Left ventricle myocardium inferior (tissue), 1 donor: Measurements from ENCODE around the gene SLC41A3. TPM values are rescaled to one million over a fixed set of nuclear protein-coding genes. Genes with fewer than 3 reads are reported as not detected.

Source experiments
- DNase-seq: peaks from one replicate; pipeline ENCODE4 v3.0.0-alpha.2; 2020
- H3K27ac ChIP-seq: fragments of 200-600 bp; replicated peaks from 2 replicates; pipeline ENCODE4 v1.8.0; 2021
- H3K27me3 ChIP-seq: fragments of 200-600 bp; 2 replicates; pipeline ENCODE4 v1.8.0; 2021; ENCODE audit warnings: low read depth
- H3K36me3 ChIP-seq: fragments of 200-600 bp; 2 replicates; pipeline ENCODE4 v1.8.0; 2021
- H3K4me1 ChIP-seq: fragments of 200-600 bp; 2 replicates; pipeline ENCODE4 v1.8.0; 2021
- H3K4me3 ChIP-seq: fragments of 200-600 bp; 2 replicates; pipeline ENCODE4 v1.8.0; 2021; ENCODE audit warnings: mild to moderate bottlenecking, moderate library complexity
- H3K9me3 ChIP-seq: fragments of 200-600 bp; replicated peaks from 2 replicates; pipeline ENCODE4 v1.8.0; 2021
- CTCF ChIP-seq: fragments of 200-600 bp; IDR thresholded peaks from 2 replicates; pipeline ENCODE4 v1.8.0; 2021; ENCODE audit warnings: antibody characterized with exemption, mild to moderate bottlenecking, borderline replicate concordance
- intact Hi-C: fragments of 100-400 bp; cut with micrococcal nuclease; formaldehyde crosslinking; loops from one replicate; pipeline ENCODE4 v1.11.0; 2022
- total RNA-seq: library from RNA; stranded (reverse); fragmentation: NEBNext Ultra II Directional; extraction: Animal tissue kit (Norgen Biotek cat#: 25700); gene quantifications from one replicate; pipeline ENCODE4 v1.2.1, GENCODE V29; 2021
- donor health status: DM: no; HTN: yes; CAD: no; lungs with severe emphysema.

The SLC41A3 gene
- total RNA-seq, 1 donor from 2014 or later: 30.2 TPM

- Histone ChIP-seq H3K4me1 (peaks cover 14% of the 10 kb centered on the region), H3K27ac (no peak overlapping the region), H3K36me3 (peaks cover 36% of the 10 kb centered on the region), H3K4me3 (no peak overlapping the region), H3K27me3 (no peaks in the 10 kb centered on the region), H3K9me3 (no peaks in the 10 kb centered on the region)
- intact Hi-C loops: no loop called here
- no peak for DNase-seq
- no peak for TF ChIP-seq CTCF
Observed at GRCh38 chr3:126035362-126036050, 48.4 kb downstream of the SLC41A3 start.

GRCh38 chr3:126034481-126035361 lies 49.2 kb downstream of the SLC41A3 start:
- H3K9me3 ChIP-seq: no peaks in the 10 kb centered on the region
- H3K27me3 ChIP-seq: no peaks in the 10 kb centered on the region
- no peak overlapping the region for H3K27ac ChIP-seq
- no peak for TF ChIP-seq CTCF
- no peak for DNase-seq
- peaks cover 36% of the 10 kb centered on the region for H3K36me3 ChIP-seq
- peaks cover 6% of the 10 kb centered on the region for H3K4me1 ChIP-seq
- no peak overlapping the region for H3K4me3 ChIP-seq
- intact Hi-C loops: no loop called here

GRCh38 chr3:126033765-126034164 lies 50.2 kb downstream of the SLC41A3 start:
- no peaks in the 10 kb centered on the region for H3K27me3 ChIP-seq
- H3K4me3 ChIP-seq: no peak overlapping the region
- DNase-seq: no peak
- H3K36me3 ChIP-seq: peaks cover 41% of the 10 kb centered on the region
- TF ChIP-seq CTCF: no peak
- no peak overlapping the region for H3K27ac ChIP-seq
- peaks cover under 1% of the 10 kb centered on the region for H3K9me3 ChIP-seq
- intact Hi-C loops: no loop called here
- H3K4me1 ChIP-seq: peaks cover under 1% of the 10 kb centered on the region

GRCh38 chr3:126033051-126033745 lies 50.7 kb downstream of the SLC41A3 start:
- Histone ChIP-seq H3K36me3 (peaks cover 46% of the 10 kb centered on the region), H3K9me3 (peaks cover 6% of the 10 kb centered on the region), H3K27ac (no peak overlapping the region), H3K4me1 (no peaks in the 10 kb centered on the region), H3K27me3 (no peaks in the 10 kb centered on the region), H3K4me3 (no peak overlapping the region)
- intact Hi-C loops: no loop called here
- no peak for DNase-seq
- no peak for TF ChIP-seq CTCF

- H3K4me1 ChIP-seq: no peaks in the 10 kb centered on the region
- intact Hi-C loops: no loop called here
- H3K36me3 ChIP-seq: peaks cover 55% of the 10 kb centered on the region
- DNase-seq: no peak
- H3K4me3 ChIP-seq: no peak overlapping the region
- peaks cover 15% of the 10 kb centered on the region for H3K9me3 ChIP-seq
- no peak for TF ChIP-seq CTCF
- no peak overlapping the region for H3K27ac ChIP-seq
- no peaks in the 10 kb centered on the region for H3K27me3 ChIP-seq
Observed at GRCh38 chr3:126031981-126032471, 51.9 kb downstream of the SLC41A3 start.
